ENCODE data around the gene SIRPB2.

The SIRPB2 gene

DNA sequence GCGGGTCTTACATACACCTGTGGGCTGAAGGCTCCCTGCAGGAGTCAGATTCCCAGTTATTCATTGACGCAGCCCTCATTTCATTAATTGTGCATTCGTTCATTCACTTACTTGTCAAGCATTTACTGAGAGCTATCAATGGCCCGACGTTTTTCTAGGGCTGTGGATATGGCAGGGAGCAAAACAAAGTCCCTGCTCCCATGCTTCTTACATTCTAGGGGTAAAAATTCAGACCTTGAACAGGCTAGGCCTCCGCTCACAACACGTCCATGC lies 24.2 kb downstream of the SIRPB2 start:
- TF ChIP-seq CTCF (conservative IDR thresholded peaks at IDR 0.05; ENCODE audit: low read depth, low read length), result no peak
- DNase-seq (ENCODE audit: low read depth), result no peak
- no peak overlapping the region for H3K4me3 ChIP-seq (ENCODE audit: low read depth, low read length)

- TF ChIP-seq CTCF (conservative IDR thresholded peaks at IDR 0.05; ENCODE audit: low read depth, low read length), result peak; percentile 71
- DNase-seq (ENCODE audit: low read depth), result peak; percentile 97
- H3K4me3 ChIP-seq (ENCODE audit: low read depth, low read length), result peak within 1 kb of the TSS; percentile 94
Observed at GRCh38 chr20:1466211-1467081, 24.8 kb downstream of the SIRPB2 start, which contains the start of gene NSFL1C. TSS of gene NSFL1C (minus strand) at chr20:1466849. CDS start at chr20:1466824, 25 bp downstream.

DNA sequence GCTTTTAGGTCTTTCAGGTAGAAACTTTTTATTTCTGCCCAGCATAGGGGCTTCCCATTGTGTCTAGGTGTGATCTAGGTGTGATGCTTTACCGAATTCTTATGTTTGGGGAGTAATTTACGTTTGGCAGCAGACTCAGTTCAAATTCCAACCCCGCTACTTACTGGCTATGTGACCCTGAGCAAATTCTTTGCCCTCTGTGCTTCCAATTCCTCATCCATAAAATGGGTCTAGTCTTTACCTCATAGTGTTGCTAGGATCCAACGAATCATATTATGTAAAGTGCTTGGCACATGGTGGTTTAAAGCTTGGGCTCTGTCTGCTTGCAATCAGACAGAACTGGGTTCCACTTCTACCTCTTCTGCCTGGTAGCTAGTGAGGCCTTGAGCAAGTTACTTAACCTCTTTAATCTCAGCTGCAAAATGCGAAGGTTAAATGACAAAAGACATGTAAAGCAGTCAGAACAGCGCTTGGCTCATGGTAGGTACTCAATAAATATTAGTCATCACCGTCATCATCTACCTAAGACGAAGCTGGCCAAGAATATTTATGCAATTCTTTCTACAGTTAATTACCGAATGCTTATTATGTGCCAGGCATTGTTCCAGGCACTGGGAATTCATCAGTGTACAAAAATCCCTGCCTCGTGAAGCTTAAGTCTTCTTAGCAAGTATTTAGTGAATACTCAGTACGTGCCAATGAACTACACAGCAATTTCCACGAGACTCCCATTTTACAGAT lies 25.6 kb downstream of the SIRPB2 start:
- no peak for TF ChIP-seq CTCF (conservative IDR thresholded peaks at IDR 0.05; ENCODE audit: low read depth, low read length)
- H3K4me3 ChIP-seq (ENCODE audit: low read depth, low read length), result peak overlapping the region; percentile 94
- peak; percentile 14 for DNase-seq (ENCODE audit: low read depth)

GRCh38 chr20:1463971-1464570 lies 27.1 kb downstream of the SIRPB2 start:
- TF ChIP-seq CTCF (conservative IDR thresholded peaks at IDR 0.05; ENCODE audit: low read depth, low read length), result no peak
- no peak for DNase-seq (ENCODE audit: low read depth)
- H3K4me3 ChIP-seq (ENCODE audit: low read depth, low read length), result no peak overlapping the region

- DNase-seq (ENCODE audit: low read depth), result no peak
- no peak for TF ChIP-seq CTCF (conservative IDR thresholded peaks at IDR 0.05; ENCODE audit: low read depth, low read length)
- no peak overlapping the region for H3K4me3 ChIP-seq (ENCODE audit: low read depth, low read length)
Observed at GRCh38 chr20:1462834-1463233, 28.4 kb downstream of the SIRPB2 start.

DNA sequence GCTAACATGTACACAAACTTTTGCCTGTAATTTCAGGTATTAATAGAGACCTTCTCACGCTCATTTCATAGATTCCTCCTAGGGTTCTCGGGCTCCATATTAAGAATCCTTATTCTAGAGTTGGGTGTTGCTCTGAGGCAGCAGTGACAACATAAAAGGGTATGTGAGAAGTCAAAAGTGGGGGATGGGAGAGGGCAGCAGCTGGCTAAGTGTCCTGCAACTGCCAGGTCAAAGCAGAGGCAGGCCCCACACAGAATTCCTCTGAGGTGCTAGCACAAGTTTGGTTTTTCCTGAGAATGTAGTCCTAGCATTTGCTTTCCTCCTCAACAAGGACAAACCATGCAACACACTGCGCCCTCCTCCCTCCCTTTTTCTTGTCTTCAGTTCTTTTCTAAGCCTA lies 29.2 kb downstream of the SIRPB2 start:
- no peak for TF ChIP-seq CTCF (conservative IDR thresholded peaks at IDR 0.05; ENCODE audit: low read depth, low read length)
- no peak overlapping the region for H3K4me3 ChIP-seq (ENCODE audit: low read depth, low read length)

More for the DNA sequence above, 29.2 kb downstream of the SIRPB2 start:
- no peak for DNase-seq (ENCODE audit: low read depth)

Measured in choroid plexus epithelial cell (primary cell).